GM18907 (cell line): ENCODE data around the gene OSBPL8.
"Not testable (repeated sequence)": the region's sequence is repeated elsewhere in the genome, so short reads cannot be mapped to it uniquely, and the experiment has no call there.

Experiments used
- ATAC-seq: cut with Tn5 transposase; IDR thresholded peaks from one replicate; pipeline ENCODE4 v1.9.1; 2021; ENCODE audit warnings: mild to moderate bottlenecking, moderate library complexity; ENCODE audit not compliant: unreplicated experiment

Gene OSBPL8

GRCh38 chr12:76531056-76531455, 28.5 kb downstream of the OSBPL8 start:
- no peak for ATAC-seq

- ATAC-seq, result no peak
Observed at GRCh38 chr12:76530516-76530915, 29.1 kb downstream of the OSBPL8 start.

- no peak for ATAC-seq
Observed at GRCh38 chr12:76529226-76529918, 30.2 kb downstream of the OSBPL8 start.

GRCh38 chr12:76523408-76523807, 36.2 kb downstream of the OSBPL8 start:
- ATAC-seq, result no peak

GRCh38 chr12:76520348-76520747, 39.2 kb downstream of the OSBPL8 start:
- no peak for ATAC-seq

GRCh38 chr12:76519538-76519937, 40.0 kb downstream of the OSBPL8 start:
- no peak for ATAC-seq

GRCh38 chr12:76518699-76519098, 40.9 kb downstream of the OSBPL8 start:
- no peak for ATAC-seq

GRCh38 chr12:76515271-76515670, 44.3 kb downstream of the OSBPL8 start:
- ATAC-seq, result no peak

- ATAC-seq, result peak; percentile 96
Observed at GRCh38 chr12:76511116-76511716, 48.4 kb downstream of the OSBPL8 start.

- no peak for ATAC-seq
Observed at GRCh38 chr12:76508128-76508980, 51.2 kb downstream of the OSBPL8 start.

GRCh38 chr12:76506149-76506548, 53.4 kb downstream of the OSBPL8 start:
- ATAC-seq, result no peak

- ATAC-seq, result no peak
Observed at GRCh38 chr12:76505050-76505449, 54.5 kb downstream of the OSBPL8 start.

- ATAC-seq, result no peak
Observed at GRCh38 chr12:76504606-76505005, 55.0 kb downstream of the OSBPL8 start.

- no peak for ATAC-seq
Observed at GRCh38 chr12:76503957-76504356, 55.6 kb downstream of the OSBPL8 start.

GRCh38 chr12:76501390-76501789, 58.2 kb downstream of the OSBPL8 start:
- no peak for ATAC-seq

GRCh38 chr12:76499136-76499535, 60.4 kb downstream of the OSBPL8 start:
- not testable (repeated sequence) for ATAC-seq

GRCh38 chr12:76495556-76495955, 64.0 kb downstream of the OSBPL8 start:
- no peak for ATAC-seq

- no peak for ATAC-seq
Observed at GRCh38 chr12:76491292-76491691, 68.3 kb downstream of the OSBPL8 start.

GRCh38 chr12:76490763-76491162, 68.8 kb downstream of the OSBPL8 start:
- ATAC-seq, result no peak

- no peak for ATAC-seq
Observed at GRCh38 chr12:76489737-76490136, 69.8 kb downstream of the OSBPL8 start.

GRCh38 chr12:76486011-76486410, 73.6 kb downstream of the OSBPL8 start:
- no peak for ATAC-seq

- ATAC-seq, result no peak
Observed at GRCh38 chr12:76480796-76481195, 78.8 kb downstream of the OSBPL8 start.
